Common myeloid progenitor, CD34-positive (primary cell): ENCODE data around the gene ACSM5.
"Not testable (repeated sequence)": the region's sequence is repeated elsewhere in the genome, so short reads cannot be mapped to it uniquely, and the experiment has no call there.

Experiments
- CTCF ChIA-PET: fragments of 350-600 bp; sonication (Branson Sonifier 250); formaldehyde crosslinking; loops from one replicate; lab custom pipeline; 2021; ENCODE audit warnings: antibody characterized with exemption; lab: Charles Lee
- POLR2A ChIA-PET: fragments of 350-600 bp; sonication (Branson Sonifier 250); formaldehyde crosslinking; loops from one replicate; lab custom pipeline; 2021; ENCODE audit warnings: antibody characterized with exemption; lab: Charles Lee
- DNase-seq, 3 donors: peaks; one replicate each; pipeline versions ENCODE4 v3.0.0 to v3.0.0-alpha.2; 2013
- H3K27ac ChIP-seq, 2 experiments: 1 replicate in 1 of 2; 2 replicates in 1 of 2; pipeline ENCODE4 v1.7.0; 2013; ENCODE audit warnings: inconsistent platforms in 2 of 2, low read length in 2 of 2, mild to moderate bottlenecking in 2 of 2, low read depth in 1 of 2, moderate library complexity in 1 of 2; ENCODE audit not compliant: severe bottlenecking in 2 of 2, insufficient read depth in 1 of 2, poor library complexity in 1 of 2
- H3K27me3 ChIP-seq, 5 experiments: replicated peaks in 2 of 5; 1 replicate in 3 of 5; 2 replicates in 2 of 5; pipeline versions ENCODE4 v1.6.1 to v1.7.0; 2013; ENCODE audit warnings: low read length in 4 of 5, mild to moderate bottlenecking in 2 of 5, moderate library complexity in 2 of 5, inconsistent platforms in 1 of 5; ENCODE audit not compliant: insufficient read depth in 5 of 5, control insufficient read depth in 4 of 5
- H3K36me3 ChIP-seq, 4 experiments: 1 replicate in 2 of 4; 2 replicates in 2 of 4; pipeline versions ENCODE4 v1.6.1 to v1.7.0; 2013; ENCODE audit warnings: low read length in 3 of 4, control low read depth in 1 of 4, mild to moderate bottlenecking in 1 of 4; ENCODE audit not compliant: control insufficient read depth in 4 of 4, insufficient read depth in 4 of 4
- H3K4me1 ChIP-seq, 4 experiments: 1 replicate in 3 of 4; 2 replicates in 1 of 4; pipeline versions ENCODE4 v1.6.1 to v1.7.1; 2013; ENCODE audit warnings: low read length in 3 of 4, mild to moderate bottlenecking in 3 of 4, control low read depth in 1 of 4, inconsistent platforms in 1 of 4, moderate library complexity in 1 of 4; ENCODE audit not compliant: control insufficient read depth in 4 of 4, insufficient read depth in 4 of 4; ENCODE audit errors: control extremely low read depth in 1 of 4
- H3K4me3 ChIP-seq, 7 experiments: 1 replicate in 4 of 7; 2 replicates in 3 of 7; pipeline versions ENCODE4 v1.5.1 to v1.7.0; 2013; ENCODE audit warnings: mild to moderate bottlenecking in 7 of 7, low read length in 6 of 7, moderate library complexity in 6 of 7, inconsistent platforms in 2 of 7, low read depth in 2 of 7, control low read depth in 1 of 7; ENCODE audit not compliant: insufficient read depth in 4 of 7, control insufficient read depth in 1 of 7; ENCODE audit errors: extremely low read depth in 1 of 7
- H3K9me3 ChIP-seq, 5 experiments: 1 replicate in 4 of 5; 2 replicates in 1 of 5; pipeline versions ENCODE4 v1.6.1 to v1.7.1; 2013; ENCODE audit warnings: low read length in 4 of 5, mild to moderate bottlenecking in 2 of 5, inconsistent platforms in 1 of 5, low read depth in 1 of 5, moderate library complexity in 1 of 5; ENCODE audit not compliant: control insufficient read depth in 4 of 5, insufficient read depth in 2 of 5; ENCODE audit errors: control extremely low read depth in 1 of 5
- WGBS: methylation state at CpG from one replicate; pipeline ENCODE4 v1.1.5; 2013; ENCODE audit not compliant: insufficient coverage; 5-methylcytosine and 5-hydroxymethylcytosine counted together

ACSM5 gene

GRCh38 chr16:20469930-20470329 lies 60.6 kb downstream of the ACSM5 start:
- DNase-seq, H3K27me3 ChIP-seq, H3K4me1 ChIP-seq, CTCF ChIA-PET, POLR2A ChIA-PET, H3K4me3 ChIP-seq, H3K27ac ChIP-seq, H3K9me3 ChIP-seq, H3K36me3 ChIP-seq: not testable (repeated sequence)
- no CpG with 5 or more reads among the region's 2 CpGs for WGBS

DNA sequence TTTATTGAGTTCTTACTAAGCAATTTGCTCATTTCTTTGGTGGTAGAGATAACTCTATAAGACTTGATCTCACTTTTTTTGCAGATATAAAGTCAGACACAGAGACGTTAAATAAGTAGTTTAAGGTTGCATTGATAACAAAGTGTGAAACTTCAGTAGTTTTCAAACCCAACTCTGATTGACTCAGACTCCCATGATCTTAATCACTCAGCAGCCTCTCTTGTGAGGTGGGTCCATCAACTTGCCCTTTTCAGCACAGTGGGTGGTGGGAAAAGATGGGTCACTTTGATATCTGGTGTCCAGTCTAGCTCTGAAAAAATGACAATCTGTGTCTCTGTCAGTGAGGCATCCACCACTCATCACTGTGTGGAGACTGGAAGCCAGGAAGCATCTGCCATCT lies 61.4 kb downstream of the ACSM5 start:
- CTCF ChIA-PET, H3K36me3 ChIP-seq, DNase-seq, POLR2A ChIA-PET, H3K27ac ChIP-seq, H3K4me1 ChIP-seq, H3K4me3 ChIP-seq, H3K27me3 ChIP-seq, H3K9me3 ChIP-seq: not testable (repeated sequence)
- no CpG with 5 or more reads among the region's 1 CpG for WGBS

DNA sequence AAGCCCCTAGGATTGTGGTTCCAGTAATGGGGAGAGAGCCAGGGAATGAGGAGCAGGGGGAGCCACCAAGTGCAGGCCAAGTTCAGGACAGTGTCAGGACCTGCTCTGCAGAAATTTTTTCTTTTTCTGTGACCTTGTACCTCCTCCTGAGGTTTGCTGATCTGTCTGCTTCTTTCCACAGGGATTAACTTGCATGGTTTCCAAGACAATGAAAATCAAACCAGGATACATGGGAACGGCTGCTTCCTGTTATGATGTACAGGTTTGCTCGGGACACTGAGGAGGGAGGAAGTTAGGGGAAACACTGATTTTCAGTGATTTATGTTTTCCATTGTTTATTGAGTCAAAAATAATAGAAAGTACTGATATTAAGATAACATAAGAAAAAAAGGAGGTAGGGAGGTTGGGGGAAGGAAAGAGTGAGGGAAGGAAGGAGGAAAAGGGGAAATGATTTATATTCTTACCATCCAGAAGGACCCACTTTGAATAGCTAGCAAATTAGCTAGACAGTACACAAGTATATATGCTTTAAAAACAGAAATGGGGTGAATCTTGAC lies 67.9 kb downstream of the ACSM5 start:
- H3K4me3 ChIP-seq, CTCF ChIA-PET: not testable (repeated sequence)

DNA sequence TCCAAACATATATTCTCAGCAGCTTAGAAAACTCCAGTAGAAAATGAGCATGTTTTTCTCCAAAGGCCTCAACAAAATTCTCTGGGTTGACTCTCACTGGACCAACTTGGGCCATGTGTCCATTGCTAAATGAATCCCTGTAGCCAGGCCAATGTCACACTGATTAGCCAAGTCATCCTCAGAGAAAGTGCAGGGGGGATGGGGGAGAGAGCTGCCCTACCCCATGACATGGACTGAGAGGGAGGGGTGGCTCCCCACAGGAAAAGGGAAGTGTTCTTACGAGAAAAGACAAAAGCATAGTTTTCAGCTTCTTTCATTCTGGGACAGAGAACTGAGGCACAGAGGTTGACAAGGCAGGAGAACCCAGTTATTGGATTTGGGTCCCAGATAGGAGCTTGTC lies 74.7 kb downstream of the ACSM5 start:
- H3K36me3 ChIP-seq, H3K27me3 ChIP-seq, CTCF ChIA-PET, H3K27ac ChIP-seq, H3K4me1 ChIP-seq, DNase-seq, POLR2A ChIA-PET, H3K4me3 ChIP-seq, H3K9me3 ChIP-seq: not testable (repeated sequence)
- WGBS = no CpG with 5 or more reads among the region's 1 CpG

More for the DNA sequence above, 67.9 kb downstream of the ACSM5 start:
- H3K27me3 ChIP-seq, DNase-seq, H3K9me3 ChIP-seq, H3K36me3 ChIP-seq, H3K4me1 ChIP-seq, H3K27ac ChIP-seq, POLR2A ChIA-PET: not testable (repeated sequence)
- no CpG with 5 or more reads among the region's 2 CpGs for WGBS

- no peaks in the 10 kb centered on the region for H3K27me3 ChIP-seq
- no peaks in the 10 kb centered on the region for H3K4me1 ChIP-seq
- H3K9me3 ChIP-seq = no peaks in the 10 kb centered on the region
- POLR2A ChIA-PET = no interaction called here
- no peak overlapping the region for H3K27ac ChIP-seq
- DNase-seq = no peak
- no peak overlapping the region for H3K4me3 ChIP-seq
- 67% methylated on average over 1 of the region's 1 CpG for WGBS
- no peaks in the 10 kb centered on the region for H3K36me3 ChIP-seq
- CTCF ChIA-PET = no interaction called here
These were observed 75.4 kb downstream of the ACSM5 start for GRCh38 chr16:20484726-20485125.

- no peaks in the 10 kb centered on the region for H3K4me1 ChIP-seq
- POLR2A ChIA-PET = no interaction called here
- WGBS = no CpG with 5 or more reads among the region's 1 CpG
These were observed 76.1 kb downstream of the ACSM5 start for GRCh38 chr16:20485408-20485807.

More at GRCh38 chr16:20485408-20485807, 76.1 kb downstream of the ACSM5 start:
- H3K27ac ChIP-seq = no peak overlapping the region
- no peaks in the 10 kb centered on the region for H3K9me3 ChIP-seq
- H3K27me3 ChIP-seq = no peaks in the 10 kb centered on the region
- CTCF ChIA-PET = no interaction called here
- DNase-seq = no peak
- H3K36me3 ChIP-seq = no peaks in the 10 kb centered on the region
- H3K4me3 ChIP-seq = no peak overlapping the region
